GM21447 (cell line): Measurements from ENCODE around the gene AGRN.

Experiments
- ATAC-seq: cut with Tn5 transposase; IDR thresholded peaks from one replicate; pipeline ENCODE4 v1.9.1; 2021; ENCODE audit not compliant: unreplicated experiment

Gene AGRN

GRCh38 chr1:1079408-1080121 is 59.6 kb downstream of the AGRN start:
- peak; percentile 54 for ATAC-seq

DNA sequence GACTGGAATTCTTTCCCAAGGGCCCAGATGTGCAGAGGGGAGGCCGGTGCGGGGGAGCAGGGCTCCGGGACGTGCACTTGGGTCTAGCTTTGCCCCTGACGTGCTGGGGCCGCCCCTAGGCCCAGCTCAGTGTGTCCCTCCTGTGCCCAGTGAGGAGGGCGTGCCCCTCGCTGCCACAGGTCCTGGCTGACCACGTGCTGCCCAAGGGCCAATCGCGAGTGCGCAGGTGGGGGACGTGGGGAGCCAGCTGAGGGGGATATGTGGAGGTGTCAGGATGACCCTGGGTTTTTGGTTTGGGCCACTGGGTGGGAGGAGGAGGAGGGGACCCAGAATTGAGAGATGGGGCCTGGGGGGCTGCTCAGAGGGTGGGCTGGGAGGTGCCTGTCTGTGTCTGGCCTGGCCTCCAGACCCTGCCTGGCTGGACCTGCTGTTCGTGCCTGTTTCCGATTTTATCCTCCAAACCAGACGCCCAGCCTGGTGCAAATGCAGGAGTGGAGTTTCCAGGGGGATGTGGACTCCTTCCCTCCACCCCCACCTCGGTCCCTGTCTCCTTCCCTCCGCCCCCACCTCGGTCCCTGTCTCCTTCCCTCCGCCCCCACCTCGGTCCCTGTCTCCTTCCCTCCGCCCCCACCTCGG is 60.3 kb downstream of the AGRN start:
- ATAC-seq: peak; percentile 39

DNA sequence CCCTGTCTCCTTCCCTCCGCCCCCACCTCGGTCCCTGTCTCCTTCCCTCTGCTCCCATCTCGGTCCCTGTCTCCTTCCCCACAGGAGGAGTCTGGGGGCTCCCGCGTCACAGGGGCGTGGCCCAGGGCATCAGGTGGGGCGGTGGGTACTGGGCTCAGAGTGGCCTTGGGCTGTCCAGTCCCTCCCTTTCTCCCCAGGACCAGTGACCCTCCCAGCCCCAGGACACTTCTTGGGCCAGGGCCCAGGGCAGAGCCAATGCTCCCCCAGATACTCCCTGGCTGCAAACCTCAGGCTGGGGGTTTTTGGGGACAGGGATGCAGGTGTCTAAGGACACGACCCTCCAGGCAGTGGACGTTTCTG is 61.0 kb downstream of the AGRN start:
- no peak for ATAC-seq

GRCh38 chr1:1081311-1082238 is 61.7 kb downstream of the AGRN start:
- no peak for ATAC-seq

- ATAC-seq: no peak
Observed at GRCh38 chr1:1082239-1082775, 62.4 kb downstream of the AGRN start.

DNA sequence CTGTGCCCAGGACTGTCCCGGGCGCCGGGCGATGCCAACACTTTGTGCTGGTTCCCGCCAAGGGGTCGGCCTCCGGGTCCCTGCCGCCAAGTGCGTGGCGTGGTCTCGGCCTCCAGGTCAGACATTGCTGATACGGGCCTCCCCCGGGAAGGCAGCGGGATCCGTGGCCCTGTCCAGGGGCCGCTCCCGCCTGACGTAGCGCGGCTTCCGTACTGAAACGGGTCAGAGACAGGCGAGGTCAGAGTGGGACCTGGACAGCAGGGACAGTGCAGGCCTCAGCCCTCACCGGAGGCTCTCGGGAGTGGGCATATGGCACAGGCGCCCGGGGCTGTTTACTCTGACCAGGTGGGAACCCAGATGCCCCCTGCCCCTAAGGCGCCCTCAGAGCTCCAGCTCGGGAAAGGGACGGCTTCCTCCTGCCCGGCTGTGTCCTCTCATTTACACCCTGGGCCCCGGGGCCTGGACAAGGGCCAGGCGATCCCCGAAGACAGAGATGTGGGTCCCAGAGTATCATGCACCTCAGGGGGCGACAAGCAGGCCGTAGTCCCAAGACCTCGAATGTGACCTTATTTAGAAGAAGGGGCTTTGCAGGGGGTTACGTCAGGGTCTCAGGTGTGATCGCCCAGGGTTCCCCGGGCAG is 63.0 kb downstream of the AGRN start:
- ATAC-seq: no peak

DNA sequence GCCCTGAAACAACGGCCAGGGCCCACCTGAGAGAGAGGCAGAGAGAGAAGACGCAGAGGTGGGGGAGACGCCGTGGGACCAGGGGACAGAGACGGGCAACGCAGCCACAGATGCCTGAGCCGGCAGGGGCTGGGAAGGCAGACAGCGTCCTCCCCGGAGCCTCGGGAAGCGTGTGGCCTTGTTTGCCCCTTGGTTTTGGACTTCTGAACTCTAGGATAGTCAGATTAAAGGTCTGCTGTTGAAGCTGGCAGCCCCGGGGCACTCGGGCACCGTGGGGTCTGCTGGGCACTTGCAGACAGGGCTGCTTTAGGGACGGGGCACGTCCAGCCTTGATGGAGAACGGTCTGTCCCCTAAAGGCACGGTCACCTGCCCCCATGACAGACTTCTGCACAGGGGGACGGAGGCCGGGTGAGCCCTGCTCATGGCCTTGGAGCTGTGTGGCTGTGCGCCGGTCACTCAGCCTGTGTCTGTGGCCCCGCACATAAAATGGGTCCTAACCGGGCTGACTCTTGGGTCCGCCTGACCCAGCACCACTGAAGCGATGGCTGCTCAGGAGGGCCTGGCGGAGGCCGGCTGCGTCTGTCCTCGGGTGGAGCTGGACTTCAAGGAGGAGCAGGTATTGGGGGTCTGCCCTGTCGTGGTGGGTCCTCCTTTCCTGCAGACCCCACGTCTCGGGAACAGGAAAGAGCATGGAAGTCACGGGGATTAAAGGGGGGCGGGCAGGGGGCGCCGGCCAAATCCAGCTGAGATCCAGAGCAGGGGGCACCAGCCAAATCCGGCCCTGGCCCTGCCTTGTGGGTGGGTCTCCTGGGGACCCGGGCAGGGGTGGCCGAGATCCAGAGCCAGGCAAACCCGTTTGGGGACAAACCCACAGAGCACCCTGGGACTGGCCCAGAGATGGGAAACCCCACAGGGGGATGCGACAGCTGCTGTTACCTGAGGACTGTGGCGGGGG is 63.8 kb downstream of the AGRN start:
- ATAC-seq: no peak

DNA sequence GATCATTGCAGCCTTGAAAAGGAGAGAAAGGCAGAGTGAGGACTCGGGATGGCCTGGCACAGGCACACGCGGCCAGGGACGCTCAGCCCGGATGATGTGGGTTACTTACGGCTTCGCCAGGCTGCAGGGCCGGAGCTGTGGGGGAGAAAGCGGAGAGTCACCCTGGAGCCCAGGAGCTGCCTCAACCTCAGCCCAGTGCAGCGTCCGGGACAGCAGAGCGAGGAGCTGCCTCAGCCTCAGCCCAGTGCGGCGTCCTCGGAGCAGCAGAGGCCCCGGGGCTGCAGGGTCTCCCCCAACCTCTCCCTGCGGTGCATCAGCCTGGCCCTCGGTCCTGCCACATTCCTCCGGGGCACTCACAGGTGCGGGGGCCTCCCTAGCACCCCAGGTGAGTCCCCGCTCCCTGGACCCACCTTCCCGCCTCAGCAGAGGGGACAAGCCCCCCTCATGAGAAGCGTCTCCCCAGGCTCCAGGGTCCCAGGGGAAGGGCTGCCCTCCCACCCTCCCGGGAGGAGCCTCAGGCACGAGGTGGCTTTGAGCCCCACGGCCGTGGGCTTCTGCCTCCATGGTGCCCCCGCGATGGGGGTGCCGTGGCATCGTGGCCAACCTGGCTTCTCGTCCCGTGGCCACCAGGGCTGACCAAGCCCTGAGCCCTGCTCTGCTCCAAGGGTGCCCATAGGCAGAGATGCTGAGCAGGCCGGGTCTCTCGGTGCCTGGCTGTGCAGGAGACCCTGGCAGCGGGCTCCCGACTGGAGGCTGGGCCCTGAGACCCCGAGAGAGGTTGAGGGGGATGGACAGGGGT is 64.7 kb downstream of the AGRN start:
- ATAC-seq: no peak

DNA sequence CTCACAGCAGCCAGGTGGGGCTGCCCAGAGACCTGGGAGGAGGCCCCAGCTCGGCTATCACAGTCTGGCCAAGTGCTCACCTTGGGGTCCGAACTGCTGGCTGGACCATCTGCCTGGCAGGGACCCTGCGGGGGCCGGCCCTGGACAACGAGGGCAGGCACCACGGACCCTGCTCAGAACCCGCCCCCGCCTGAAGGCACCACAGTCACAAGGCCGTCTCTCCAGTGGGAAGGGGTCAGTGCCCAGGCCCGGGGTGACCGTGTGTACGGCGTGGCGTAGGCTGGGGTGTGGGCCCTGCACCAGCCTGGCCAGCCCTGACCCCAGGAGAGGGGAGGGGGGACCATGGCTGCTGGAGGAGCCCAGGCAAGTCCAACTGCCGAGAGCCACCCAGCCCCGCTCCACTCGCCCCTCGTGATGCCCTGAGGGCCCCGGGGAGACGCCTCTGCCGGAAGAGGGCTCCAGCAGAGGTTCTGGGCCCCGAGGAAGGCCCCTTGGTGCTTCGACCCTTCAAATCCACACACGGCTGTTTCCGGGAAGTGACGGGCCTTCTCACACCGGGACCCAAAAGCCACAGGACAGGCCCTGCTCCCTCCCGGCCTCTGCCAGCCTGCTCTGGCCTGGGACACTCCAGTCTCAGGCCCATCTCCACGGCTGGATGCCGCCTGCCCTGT is 65.4 kb downstream of the AGRN start:
- ATAC-seq: no peak

DNA sequence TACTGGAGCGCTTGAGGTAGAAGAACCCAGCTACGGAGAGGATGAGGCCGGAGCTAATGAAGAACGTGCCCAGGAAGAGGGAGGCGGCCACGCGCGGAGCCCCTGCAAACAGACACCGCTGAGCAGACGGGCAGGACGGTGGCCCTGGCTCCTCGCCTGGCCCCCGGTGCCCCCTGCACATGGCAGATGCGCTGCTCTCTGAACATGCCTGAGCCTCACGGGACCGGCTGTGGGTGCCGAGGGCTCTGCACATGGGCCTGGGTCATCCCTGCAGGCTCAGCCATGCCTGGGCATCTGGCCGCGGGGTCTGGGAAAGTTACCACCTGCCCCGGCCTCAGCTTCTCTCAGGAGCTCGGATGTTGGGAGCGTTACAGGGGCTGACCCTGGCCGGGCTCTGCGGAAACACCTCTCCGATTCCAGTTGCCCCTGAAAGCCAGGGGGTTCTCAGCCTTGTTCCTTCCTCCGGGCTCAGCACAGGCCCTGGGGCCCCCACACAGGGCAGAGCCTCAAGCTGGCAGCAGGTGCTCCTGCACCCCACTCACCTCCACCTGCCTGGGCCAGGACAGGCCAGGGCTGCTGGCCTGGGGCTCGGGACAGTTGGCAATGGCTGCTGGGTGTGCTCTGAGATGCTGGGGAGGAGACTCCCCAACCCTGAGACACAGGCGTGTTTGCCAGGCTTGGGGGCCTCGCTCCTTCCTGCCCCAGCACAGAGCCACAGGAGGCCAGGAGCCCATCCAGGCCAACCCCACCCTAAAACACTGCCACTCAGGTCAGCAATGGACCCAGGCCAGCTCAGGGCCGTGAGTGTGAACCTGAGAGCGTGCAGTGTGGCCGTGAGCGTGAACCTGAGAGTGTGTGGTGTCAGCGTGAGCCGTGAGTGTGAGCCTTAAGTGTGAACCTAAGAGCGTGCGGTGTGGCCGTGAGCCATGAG is 66.3 kb downstream of the AGRN start:
- no peak for ATAC-seq

GRCh38 chr1:1086911-1087341 is 67.0 kb downstream of the AGRN start:
- ATAC-seq: no peak

- ATAC-seq: no peak
Observed at GRCh38 chr1:1087351-1088028, 67.6 kb downstream of the AGRN start.

- ATAC-seq: no peak
Observed at GRCh38 chr1:1088029-1088800, 68.3 kb downstream of the AGRN start.

- no peak for ATAC-seq
Observed at GRCh38 chr1:1088801-1089680, 69.1 kb downstream of the AGRN start.

- ATAC-seq: no peak
Observed at GRCh38 chr1:1089731-1090423, 70.0 kb downstream of the AGRN start.
